Stimulated activated CD8-positive, alpha-beta memory T cell treated with anti-CD3 and anti-CD28 coated beads, Interleukin-4, amount 100 ng/mL, for 48 hours (primary cell): ENCODE measurements around the gene ZSCAN18.

Experiments used
- DNase-seq: peaks from one replicate; pipeline ENCODE4 v3.0.0-alpha.2; 2020

Gene ZSCAN18

DNA sequence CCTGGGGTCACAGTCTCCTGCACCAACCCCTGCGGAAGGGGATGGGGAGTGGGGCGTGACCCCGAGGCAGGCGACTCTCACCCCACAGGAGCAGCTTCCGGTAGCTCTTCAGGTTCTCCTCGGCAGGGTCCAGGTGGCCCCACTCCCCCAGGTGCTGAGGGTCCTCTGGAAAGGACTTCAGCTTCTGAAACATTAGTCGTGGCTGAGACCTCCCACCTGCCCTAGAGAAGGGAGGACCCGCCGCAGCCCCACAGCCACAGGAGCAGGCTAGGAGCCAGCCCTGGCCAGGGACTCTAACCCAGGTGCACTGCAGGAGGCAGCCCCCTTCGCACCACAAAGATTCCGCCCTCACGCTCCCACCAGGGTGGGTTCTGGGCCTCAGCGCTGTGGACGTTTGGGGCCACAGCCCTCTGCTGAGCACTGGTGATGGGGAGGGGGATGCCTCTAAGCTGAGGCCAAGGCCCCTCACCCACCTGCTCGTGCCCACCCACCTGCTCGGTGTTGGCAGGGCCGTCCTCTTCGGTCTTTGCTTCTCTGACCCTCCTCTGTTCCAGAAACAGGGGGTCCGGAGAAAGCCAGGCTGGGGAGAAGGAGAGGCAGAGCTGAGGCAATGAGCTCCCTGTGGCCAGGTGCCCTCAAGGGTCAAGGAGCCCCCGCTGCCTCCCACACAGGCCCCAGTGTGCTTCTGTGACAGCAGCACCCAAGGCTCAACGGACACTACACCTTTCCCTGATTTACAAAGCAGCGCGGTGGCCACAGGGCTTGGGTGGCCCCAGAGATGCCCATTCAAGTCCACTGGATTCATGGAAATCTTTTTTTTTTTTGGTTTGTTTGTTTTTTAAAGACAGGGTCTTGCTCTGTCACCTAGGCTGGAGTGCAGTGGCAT lies 11.0 kb downstream of the ZSCAN18 start:
- DNase-seq, result no peak

DNA sequence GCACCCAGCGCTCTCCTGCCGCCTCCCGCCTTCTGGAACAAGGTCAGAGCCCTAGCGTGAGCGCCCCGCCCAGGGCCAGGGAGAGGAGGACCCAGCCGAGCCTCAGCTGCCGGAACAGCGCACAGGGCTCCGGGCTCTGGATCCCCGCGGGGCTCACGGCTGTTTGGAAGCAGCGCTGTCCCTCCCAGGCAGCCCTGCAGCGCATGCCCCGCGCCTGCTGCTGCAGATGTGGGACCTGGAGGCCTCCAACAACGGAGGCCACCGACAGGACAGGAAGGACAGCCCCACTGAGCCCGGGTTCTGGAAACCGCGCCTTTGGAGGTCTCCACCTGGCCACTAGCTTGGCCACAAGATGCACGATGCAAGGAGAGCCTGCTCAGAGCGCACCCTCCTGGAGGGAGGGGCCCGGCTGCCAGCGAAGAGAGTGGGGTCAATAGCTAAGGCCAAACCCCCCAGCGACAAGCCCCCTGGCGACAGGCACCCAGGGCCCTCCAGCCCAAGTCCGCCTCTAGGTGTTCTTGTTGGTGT lies 12.6 kb downstream of the ZSCAN18 start:
- DNase-seq, result no peak

DNA sequence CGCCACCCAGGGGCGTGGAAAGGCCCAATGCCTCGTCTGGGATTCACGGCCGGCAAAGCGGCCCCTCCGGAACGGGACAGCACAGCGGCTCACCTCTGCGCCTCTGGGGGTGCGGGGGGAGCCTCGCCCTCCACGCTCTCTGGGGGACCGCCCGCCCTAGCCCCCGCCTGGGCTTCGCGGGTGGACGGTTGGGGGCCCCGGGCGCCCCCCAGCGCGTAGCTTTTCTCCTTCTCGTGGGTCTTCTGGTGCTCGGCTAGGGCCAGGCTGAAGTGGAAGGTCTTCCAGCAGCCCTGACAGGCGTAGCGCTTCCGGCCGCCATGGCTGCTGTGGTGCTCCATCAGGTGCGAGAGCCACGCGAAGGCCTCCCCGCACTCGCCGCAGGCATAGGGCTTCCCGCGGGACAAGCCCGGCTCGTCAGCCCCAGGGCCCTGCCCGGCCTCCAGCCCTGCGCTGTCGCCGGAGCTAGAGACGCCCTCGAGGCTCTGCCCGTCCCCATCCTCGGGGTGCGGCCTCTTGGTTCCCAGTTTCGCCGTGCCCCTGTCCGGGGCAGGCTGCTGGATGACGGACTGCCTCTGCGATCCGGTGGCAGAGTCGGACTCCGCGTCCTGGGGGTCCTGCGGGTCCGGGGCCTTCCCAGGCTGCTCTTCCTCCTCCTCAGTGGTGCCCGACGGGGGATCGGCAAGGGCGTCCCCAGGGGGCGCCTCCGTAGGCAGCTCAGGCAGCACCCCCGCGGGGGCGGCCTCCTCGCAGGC lies 13.3 kb downstream of the ZSCAN18 start:
- DNase-seq, result no peak

DNA sequence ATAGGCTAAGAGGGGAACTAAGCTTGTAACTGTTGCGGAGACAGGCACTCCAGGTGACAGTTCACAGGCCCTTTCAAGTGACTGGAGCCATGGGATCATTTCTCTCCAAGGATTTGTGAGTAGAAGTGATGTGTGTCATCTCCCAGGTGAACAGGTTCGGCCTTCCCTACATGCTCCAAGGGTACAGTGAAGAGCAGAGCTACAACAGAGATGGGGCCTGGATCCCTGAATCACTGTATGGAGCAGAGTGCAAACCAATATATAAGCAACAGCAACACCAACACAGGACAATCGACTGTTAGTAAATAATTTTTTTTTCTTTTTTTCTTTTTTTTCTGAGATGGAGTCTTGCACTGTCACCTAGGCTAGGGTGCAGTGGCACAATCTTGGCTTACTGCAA lies 15.0 kb downstream of the ZSCAN18 start:
- DNase-seq, result no peak

DNA sequence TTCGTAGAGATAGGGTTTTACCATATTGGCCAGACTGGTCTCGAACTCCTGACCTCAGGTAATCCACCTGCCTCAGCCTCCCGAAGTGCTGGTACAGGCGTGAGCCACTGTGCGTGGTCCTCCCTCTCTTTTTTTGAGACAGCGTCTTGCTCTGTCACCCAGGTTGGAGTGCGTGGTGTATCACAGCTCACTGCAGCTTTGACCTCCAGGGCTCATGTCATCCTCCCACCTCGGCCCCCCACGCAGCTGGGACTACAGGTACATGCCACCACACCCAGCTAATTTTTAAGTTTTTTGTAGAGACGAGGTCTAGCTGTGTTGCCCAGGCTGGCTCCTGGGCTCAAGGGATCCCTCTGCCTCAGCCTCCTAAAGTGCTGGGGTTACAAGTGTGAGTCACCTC lies 18.2 kb downstream of the ZSCAN18 start:
- no peak for DNase-seq

DNA sequence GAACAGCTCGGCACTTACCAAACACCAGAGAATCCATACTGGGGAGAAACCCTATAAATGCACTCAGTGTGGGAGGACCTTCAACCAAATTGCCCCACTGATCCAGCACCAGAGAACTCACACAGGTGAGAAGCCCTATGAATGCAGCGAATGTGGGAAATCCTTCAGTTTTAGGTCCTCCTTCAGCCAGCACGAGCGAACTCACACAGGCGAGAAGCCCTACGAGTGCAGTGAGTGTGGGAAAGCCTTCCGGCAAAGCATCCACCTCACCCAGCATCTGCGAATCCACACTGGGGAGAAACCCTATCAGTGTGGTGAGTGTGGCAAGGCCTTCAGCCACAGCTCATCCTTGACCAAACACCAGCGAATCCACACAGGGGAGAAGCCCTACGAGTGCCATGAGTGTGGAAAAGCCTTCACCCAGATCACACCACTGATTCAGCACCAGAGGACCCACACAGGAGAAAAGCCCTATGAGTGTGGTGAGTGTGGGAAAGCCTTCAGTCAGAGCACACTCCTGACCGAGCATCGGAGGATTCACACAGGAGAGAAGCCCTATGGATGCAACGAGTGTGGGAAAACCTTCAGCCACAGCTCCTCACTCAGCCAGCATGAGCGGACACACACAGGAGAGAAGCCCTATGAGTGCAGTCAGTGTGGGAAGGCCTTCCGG lies 30.7 kb downstream of the ZSCAN18 start:
- no peak for DNase-seq

DNA sequence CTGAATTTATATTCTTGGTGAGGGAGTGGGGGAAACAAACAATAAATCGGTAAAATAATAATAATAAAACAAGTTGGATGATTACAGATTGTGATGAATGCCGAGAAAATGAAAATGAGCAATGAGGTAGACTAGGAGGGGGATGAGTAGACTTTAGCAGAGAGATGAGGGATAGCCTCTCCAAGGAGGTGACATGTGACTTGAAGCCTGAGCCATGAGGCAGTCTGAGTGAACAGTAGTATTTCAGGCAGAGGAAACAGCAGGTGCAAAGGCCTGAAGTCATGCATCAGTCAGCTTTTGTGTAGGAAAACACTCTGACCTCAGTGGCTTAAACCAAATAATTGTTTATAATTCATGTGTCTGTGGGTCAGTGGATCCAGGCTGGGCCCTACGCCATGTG lies 34.3 kb downstream of the ZSCAN18 start:
- DNase-seq, result no peak

DNA sequence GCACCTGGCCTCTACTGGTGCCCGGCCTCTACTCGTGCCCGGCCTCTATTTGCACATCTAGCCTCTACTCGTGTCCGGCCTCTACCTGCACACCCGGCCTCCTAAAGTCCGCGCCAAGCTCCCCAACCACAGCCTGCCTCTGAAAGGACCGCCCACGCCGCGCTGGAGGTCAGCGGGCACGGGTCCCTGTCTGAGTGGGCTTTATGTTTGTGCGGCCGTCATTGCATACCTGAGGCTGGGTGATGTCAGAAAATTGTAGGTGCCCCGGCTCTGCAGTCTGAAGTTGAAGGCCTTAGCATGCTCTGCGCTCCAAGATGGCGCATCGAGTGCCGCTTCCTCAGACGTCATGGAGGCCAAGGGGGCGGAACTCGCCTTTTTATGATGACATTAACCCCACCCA lies 37.8 kb downstream of the ZSCAN18 start:
- DNase-seq, result no peak

DNA sequence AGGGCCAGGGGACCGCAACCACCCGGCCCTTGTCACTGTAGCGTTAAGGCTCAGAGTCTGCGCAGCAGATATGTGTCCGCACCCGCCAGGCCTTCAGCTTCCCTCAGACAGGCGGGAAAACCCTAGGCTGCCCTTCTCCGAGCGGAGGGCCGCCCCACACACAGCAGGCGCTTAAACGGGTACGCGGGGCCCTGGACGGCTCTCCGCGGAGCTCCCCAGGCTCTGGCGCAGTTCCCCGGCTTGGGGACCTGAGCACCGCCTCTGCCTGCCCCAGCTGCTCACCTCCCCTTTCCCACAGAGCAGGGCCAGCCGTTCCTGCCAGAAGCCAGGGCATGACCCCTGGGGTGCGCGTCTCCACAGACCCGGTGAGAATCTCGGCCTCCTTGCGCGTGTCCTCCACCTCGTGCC lies 38.4 kb downstream of the ZSCAN18 start:
- DNase-seq, result no peak

DNA sequence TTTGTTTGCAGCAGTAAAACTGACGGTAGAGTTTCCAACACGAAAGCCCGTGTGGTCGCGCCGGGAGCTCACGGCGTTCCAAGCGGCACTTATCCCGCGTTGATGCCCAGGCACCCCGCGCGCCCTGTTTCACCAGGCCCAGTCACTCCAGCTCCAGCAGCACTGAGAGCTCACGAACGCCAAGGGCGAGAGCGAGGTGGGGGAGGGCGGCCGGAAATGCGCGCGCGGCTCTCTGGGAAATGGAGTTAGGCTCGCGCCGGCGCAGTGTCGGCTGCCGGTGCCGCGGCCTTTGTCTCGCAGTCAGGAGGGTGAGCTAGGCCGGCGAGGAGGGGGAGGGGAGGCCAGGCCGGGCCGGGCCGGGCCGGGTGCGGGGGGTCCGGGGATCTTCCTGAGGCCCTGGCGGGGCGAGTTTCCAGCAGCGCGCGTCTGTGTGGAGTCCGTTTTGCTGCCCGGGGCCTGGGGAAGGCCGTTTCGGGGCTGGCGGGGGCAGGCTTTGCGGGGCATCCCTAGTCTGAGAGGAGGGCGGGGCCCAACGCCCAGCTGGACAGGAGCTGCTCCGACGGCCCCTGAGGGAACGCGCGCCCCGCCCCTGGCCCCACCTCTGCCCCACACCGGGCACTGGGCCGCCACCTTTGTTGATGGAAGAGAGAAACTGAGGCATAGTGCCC lies 38.9 kb downstream of the ZSCAN18 start, which contains the start of gene ZNF135:
Gene ZNF135, plus strand, starts transcription at position 280 of the 668 bp plus-strand sequence. CDS start 721 bp downstream, outside the sequence.
- peak; percentile 71 for DNase-seq

DNA sequence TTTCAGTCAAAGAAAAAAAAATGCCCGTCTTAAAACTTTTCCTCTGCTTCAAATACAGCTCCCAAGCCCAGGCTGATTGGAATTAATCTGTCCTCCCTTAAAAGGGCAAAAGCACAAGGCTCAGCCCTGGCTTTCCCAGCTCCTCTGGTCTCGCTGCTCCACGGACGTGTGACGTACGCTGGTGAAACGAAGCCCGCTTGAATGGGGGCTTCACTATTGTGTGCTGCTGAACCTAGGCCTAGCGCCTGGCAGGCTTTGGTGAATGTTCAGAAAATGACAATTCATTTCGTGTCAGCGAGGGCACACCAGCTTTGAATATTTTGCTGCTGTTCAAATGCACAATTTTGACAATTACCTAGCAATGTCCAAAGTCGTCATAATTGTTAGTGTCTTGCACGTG lies 39.6 kb downstream of the ZSCAN18 start:
- DNase-seq, result no peak

DNA sequence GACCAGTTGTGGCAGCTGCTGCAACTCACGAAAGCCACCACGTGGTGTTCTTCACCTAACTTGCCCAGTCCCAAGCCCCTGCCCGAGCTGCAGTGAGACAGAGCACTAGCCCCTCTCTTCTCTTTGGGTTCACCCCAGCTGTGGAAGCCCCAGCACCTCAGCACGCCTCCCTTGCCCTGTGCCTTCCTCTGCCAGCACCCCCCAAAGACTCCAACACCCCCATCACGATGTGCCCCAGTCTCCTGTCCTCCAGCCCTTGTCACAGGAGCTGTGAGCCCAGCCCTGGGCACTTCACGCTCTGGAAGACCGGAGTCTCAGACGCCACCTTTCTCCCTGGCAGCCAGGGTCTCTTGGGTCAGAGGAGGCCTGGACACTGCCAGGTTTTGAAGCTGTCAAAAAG lies 41.2 kb downstream of the ZSCAN18 start:
- DNase-seq, result no peak

DNA sequence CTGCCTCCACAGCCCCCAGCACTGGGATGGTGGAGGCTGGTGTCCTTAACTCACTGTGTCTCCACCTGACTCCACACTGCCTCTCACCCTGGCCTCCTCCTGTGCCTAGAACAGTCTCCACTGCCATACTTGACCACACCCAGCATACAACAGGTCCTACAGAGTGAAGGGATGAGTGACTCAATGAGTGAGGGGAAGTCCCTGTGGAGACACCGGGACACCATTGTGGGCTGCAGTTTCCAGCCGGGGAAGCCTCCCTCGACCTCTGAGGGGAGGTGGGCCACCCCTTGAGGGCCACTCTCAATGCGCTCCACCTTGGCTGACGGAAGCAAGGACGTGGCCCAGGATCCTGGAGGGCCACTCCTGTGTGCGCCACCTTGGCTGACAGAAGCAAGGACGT lies 41.8 kb downstream of the ZSCAN18 start:
- DNase-seq, result no peak

DNA sequence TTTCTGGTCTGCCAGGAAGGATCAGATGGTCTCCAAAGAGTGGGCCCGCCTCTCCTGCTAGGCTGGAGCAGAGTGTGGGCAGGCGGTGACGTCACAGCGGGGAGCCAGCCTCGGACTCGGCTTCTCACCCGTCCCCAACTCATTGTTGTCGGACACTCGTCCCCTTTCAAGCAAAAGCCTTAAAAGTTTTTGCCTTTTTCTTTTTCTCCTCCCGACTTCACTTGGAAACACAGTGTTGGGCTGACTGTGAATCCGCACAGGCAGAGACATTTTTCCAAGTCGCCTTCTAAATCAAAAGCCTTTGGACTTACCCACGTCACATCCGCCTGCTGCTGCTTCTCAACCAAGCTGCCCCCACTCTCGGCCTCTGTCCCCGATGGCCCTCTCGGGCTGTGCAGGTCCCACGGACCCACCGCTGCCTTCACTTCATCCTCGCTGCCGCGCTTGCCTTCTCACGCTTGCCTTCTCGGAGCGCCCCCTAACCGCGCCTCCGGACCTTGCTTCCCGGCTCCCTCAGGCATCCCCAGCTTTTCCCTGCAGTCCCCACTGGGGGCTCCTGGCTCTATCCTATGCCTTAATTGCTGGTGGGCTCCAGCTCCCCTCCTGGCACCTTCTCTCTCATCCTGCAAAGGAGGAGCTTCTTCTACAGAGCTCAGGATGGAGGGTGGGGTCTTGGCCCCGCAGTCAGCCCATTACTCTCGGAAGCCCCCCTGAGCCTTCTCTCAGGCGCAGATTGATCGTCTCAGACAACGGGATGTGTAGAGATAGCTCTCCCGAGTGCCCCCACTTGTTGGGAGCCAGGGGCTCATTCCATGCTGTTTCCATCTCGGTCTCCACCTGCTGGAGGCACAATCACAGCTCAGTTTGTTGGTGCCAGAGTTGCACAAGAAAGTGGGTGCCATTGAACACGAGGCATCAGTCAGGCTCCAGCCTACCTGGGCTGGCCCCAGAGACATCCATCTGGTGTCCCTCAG lies 42.8 kb downstream of the ZSCAN18 start:
- DNase-seq, result no peak

DNA sequence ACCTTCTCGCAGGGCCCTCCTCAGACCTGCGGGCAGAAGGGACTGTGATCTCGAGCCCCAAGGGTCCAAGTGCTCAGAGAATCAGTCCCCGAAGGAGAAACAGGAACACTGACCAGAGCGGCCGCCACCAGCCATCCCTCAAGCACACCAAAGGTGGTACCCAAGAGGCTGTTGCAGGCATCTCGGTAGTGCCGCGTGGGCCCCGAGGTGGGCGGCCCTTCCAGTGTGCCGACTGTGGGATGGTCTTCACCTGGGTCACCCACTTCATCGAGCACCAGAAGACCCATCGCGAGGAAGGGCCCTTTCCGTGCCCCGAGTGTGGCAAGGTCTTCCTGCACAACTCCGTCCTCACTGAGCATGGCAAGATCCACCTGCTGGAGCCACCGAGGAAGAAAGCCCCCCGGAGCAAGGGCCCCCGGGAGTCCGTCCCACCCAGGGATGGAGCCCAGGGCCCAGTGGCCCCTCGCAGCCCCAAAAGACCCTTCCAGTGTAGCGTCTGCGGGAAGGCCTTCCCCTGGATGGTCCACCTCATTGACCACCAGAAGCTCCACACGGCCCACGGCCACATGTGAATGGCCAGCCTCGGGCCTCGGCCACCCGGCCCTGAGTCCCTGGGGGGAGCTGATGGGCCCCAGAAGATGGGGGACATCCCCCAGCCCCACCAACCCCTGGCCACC lies 44.4 kb downstream of the ZSCAN18 start:
- no peak for DNase-seq

DNA sequence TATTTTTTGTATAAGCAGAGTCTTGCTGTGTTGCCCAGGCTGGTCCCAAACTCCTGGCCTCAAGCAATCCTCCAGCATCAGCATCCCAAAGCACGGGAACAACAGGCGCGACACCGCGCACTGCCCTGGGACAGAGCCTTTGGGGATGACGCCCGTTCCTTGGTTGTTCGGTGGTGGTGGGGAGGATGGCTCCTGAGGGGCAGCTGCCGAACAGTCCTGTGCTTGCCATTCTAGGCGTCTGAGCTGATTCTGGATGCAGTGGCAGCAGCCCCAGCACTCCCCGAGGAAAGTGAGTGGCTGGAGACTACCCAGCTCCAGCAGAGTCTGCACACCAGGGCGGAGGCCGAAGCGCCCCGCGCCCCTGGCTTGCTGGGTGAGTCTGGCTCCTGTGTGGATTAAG lies 45.8 kb downstream of the ZSCAN18 start:
- DNase-seq, result no peak

DNA sequence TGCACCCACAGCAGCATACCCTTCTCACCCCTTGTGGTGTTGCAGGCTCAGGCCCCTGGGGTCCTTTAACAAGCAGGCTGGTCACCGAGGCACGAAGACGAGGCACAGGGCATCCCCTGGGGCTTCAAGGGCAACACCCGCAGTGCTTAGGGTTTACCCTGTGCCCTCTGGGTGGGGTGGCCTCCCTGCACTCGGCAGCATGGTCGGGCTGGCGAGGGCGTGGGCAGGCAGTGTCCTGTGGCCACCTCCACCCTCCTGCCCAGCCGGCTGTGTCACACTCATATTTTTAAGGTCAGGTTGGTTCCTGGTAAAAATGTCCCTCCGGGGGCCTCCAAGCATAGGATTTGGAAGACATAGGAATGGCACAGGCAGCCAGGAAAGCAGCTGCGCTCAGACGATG lies 50.4 kb downstream of the ZSCAN18 start:
- no peak for DNase-seq

DNA sequence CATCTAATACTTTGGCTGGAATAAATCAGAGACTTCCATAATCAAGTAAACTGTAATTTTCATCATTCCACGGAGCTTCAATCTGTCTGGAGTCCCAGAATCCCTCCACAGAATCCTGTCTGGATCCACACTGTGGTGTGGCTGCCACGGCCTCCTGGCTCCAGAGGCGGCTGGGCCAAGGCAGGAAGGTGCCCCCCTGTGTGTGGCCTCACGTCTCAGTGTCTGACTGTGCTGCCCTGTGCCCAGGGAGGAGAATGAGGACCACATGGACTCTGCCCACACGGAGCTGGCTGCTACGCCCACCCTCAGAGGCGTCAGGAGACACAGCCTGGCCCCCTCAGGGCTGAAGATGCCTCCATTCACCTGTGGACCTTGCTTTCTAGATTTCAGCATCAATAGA lies 51.2 kb downstream of the ZSCAN18 start:
- DNase-seq, result no peak

DNA sequence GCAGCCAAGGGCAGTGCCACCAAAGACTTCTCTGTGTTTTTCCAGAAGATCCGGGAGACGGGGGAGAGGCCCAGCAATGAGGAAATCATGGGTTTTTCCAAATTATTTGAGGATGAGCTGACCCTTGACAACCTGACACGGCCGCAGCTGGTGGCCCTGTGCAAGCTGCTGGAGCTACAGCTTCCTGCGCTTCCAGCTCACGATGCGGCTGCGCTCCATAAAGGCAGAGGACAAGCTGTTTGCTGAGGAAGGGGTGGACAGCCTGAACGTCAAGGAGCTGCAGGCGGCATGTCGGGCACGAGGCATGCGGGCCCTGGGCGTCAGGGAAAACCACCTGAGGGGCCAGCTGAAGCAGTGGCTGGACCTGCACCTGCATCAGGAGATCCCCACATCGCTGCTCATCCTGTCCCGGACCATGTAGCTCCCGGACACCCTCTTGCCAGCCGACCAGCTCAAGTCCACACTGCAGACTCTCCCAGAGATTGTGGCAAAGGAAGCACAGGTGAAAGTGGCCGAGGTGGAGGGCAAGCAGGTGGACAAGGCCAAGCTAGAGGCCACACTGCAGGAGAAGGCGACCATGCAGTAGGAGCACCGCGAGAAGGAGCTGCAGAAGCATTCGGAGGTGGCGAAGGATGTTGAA lies 52.5 kb downstream of the ZSCAN18 start:
- DNase-seq, result no peak

DNA sequence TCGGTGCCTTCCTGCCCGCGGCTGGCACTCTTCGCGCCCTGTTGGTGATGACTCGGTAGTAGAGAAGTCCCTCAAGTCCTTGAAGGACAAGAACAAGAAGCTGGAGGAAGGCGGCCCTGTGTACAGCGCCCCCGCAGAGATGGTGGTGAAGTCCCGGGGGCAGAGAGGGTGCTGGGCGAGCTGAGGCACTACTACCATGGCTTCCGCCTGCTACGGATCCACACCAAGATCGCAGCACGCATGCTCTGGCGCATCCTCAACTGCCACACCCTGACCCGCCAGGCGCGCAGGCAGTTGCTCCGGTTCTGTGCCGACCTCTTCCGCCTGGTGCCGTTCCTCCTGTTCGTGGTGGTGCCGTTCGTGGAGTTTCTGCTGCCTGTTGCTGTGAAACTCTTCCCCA lies 53.1 kb downstream of the ZSCAN18 start:
- no peak for DNase-seq
